Adrenal gland (tissue), 5 donors: ENCODE data around the gene NOC2L.

Experiments used
- POLR2A ChIP-seq, 2 donors: fragments of 450-650 bp; IDR thresholded peaks; one replicate each; pipeline ENCODE4 v1.6.1; 2017; ENCODE audit warnings: antibody characterized with exemption in 2 of 2, mild to moderate bottlenecking in 2 of 2, moderate library complexity in 1 of 2
- TF ChIP-seq, protein P1 (sequence below), 6 experiments: fragments of 450-650 bp in 4 of 6; fragments of 200-600 bp in 2 of 6; sonication (generic) in 1 of 6; IDR thresholded peaks; 1 replicate in 5 of 6; 2 replicates in 1 of 6; pipeline versions ENCODE4 v1.5.1 to v1.8.0; 2016 to 2021; ENCODE audit warnings: antibody characterized with exemption in 6 of 6, mild to moderate bottlenecking in 2 of 6, moderate library complexity in 1 of 6
- donor health status: DM: no; HTN: no; CAD: no.

DNA sequence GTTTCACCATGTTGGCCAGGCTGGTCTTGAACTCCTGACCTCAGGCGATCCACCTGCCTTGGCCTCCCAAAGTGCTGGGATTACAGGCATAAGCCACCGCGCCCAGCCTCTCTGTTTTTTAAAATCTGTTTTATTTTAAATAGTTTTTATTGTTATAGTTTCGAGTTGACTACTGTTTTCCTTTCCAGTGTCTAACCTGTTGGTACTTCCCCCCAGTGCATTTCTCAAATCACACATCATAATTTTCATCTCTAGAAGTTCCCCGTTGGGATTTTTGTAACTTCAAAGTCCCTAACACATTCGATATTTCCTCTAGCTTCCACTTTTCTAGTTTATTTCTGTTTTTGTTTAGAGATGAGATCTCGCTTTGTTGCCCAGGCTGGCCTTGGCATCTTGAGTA lies 33.3 kb upstream of the NOC2L start:
- TF ChIP-seq, protein P1, sequence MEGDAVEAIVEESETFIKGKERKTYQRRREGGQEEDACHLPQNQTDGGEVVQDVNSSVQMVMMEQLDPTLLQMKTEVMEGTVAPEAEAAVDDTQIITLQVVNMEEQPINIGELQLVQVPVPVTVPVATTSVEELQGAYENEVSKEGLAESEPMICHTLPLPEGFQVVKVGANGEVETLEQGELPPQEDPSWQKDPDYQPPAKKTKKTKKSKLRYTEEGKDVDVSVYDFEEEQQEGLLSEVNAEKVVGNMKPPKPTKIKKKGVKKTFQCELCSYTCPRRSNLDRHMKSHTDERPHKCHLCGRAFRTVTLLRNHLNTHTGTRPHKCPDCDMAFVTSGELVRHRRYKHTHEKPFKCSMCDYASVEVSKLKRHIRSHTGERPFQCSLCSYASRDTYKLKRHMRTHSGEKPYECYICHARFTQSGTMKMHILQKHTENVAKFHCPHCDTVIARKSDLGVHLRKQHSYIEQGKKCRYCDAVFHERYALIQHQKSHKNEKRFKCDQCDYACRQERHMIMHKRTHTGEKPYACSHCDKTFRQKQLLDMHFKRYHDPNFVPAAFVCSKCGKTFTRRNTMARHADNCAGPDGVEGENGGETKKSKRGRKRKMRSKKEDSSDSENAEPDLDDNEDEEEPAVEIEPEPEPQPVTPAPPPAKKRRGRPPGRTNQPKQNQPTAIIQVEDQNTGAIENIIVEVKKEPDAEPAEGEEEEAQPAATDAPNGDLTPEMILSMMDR (IDR thresholded peaks at IDR 0.05): no peak
- TF ChIP-seq POLR2A (IDR thresholded peaks at IDR 0.05): no peak
